Fibroblast of upper back skin (primary cell): ENCODE results near the gene CMSS1.

Experiments
- DNase-seq: peaks from one replicate; pipeline ENCODE4 v3.0.0-alpha.2; 2013

Gene CMSS1

GRCh38 chr3:99965077-99965476 lies 147.4 kb downstream of the CMSS1 start:
- DNase-seq = peak; percentile 49

GRCh38 chr3:99965681-99966408 lies 148.2 kb downstream of the CMSS1 start:
- DNase-seq = no peak

DNA sequence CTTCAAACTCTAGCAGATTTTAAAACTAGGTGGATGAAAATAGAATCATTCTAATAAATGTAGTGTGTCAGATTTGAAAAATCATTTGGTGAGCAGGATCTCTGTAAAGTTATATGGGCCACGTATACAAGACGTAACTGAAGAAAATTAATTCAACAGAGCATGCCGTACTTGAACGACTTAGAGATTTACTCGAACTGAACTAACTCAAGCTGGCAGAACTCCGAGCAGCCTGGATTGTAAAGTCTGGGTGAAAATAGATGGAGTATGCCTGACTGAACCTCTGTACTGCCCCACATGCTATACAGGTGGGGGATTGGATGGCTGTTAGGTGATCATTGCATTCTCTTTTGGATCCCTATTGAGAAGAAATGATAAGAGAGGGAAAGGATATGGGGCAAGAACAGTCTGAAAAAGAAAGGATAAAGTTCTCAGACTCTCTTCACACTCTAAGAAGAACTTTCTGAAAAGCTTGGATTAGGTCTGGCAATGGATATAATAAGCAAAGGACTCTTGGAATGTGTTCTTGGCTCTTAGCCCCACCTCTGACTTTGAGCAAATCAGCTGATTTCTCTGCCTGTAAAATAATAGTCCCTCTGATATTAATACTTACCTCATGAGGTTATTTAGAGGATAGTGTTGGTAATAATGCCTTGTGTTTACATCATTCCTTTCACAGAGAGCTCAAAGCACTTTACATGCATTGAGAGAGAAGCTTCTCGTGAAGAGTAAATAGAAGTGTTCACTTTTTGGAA lies 149.2 kb downstream of the CMSS1 start:
- peak; percentile 77 for DNase-seq

- DNase-seq = peak; percentile 73
Measured at GRCh38 chr3:99967796-99968195, 150.1 kb downstream of the CMSS1 start.

- DNase-seq = no peak
Measured at GRCh38 chr3:99969136-99969535, 151.5 kb downstream of the CMSS1 start.

GRCh38 chr3:99970198-99970597 lies 152.5 kb downstream of the CMSS1 start:
- DNase-seq = no peak

GRCh38 chr3:99971761-99972160 lies 154.1 kb downstream of the CMSS1 start:
- DNase-seq = no peak

DNA sequence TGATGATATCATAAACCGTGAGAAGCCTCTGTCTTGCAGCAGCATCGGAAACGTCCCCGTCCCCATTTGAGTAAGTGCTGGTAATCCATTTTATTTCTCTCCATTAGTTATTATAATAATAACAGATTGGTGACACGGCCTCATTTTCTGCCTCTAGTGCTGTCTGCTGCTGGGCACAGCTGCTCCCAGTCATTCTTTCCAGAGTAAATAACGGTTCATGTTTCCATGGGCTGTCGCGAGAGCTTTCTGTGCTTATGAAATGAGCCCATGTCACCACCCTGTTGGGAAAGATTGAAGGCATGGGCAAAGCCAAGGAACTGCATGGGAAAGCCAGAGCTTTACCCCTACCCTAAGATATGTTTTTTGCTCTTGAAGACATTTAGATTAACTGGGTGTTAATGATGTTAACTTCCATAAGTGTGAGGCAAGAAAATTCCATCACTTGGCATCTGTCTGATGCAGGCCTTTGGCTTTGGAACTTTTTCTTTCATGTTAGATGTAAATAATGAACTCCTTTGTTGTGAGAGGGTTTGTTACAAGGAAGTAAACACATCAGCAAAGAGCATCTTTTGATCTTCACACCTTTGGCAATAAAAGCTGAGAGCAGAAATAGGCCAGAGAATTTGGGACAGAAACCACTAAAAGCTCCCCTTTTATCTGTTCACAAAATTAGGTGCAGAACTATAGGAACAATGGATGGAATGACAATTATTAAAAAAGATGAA lies 154.9 kb downstream of the CMSS1 start:
- no peak for DNase-seq

- DNase-seq = no peak
Measured at GRCh38 chr3:99974989-99975388, 157.3 kb downstream of the CMSS1 start.

GRCh38 chr3:99976584-99976983 lies 158.9 kb downstream of the CMSS1 start:
- DNase-seq = no peak

DNA sequence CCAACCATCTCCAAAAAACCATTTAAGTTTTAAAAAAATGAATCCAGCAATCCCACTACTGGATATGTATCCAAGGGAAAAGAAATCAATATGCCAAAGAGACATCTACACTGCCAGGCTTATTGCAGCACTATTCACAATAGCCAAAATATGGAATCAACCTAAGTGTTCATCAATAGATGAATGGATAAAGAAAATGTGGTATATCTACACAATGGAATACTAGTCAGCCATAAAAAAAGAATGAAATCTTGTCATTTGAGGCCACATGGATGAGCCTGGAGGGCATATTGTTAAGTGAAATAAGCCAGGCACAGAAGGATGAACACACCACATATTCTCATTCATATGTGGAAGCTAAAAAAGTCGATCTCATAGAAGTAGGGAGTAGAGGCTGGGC lies 160.6 kb downstream of the CMSS1 start:
- DNase-seq = no peak

GRCh38 chr3:99980606-99981005 lies 162.9 kb downstream of the CMSS1 start:
- DNase-seq = no peak

DNA sequence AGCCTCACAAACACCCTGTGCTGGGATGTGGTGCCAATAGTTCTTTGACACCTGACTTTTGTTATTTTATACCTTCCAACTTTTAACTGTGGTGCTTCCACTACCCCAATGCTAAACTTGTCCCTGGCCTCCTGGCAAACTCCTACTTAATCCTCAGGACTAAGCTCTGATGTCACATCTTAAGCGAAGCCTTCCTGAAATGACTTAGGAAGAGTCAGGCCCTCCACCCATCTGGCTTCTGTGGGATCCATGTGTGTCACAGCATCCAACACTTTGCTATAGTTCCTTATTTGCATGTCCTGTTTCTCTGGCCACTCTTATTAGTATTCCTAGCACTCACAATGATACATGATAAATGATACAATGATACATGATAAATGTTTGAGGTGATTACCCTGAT lies 163.5 kb downstream of the CMSS1 start:
- no peak for DNase-seq

- no peak for DNase-seq
Measured at GRCh38 chr3:99982650-99983049, 165.0 kb downstream of the CMSS1 start.

DNA sequence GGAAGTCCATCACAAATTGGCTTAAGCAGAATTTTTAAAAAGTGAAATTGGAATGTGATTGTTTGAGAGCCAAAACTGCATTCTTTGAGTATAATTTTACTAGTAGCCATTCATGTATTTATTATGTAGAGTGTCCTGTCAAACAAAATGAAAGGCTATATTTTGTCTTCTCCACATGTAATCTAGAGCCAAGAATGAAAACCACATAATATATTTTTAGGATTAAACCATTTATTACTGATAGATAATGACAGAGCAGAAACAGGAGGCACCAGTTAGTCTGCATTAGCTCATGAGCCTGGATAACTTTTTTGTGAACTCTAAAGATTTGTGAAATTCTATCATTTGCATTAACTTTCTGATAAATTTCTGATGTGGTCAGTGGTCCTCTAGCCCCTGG lies 166.5 kb downstream of the CMSS1 start:
- peak; percentile 35 for DNase-seq

DNA sequence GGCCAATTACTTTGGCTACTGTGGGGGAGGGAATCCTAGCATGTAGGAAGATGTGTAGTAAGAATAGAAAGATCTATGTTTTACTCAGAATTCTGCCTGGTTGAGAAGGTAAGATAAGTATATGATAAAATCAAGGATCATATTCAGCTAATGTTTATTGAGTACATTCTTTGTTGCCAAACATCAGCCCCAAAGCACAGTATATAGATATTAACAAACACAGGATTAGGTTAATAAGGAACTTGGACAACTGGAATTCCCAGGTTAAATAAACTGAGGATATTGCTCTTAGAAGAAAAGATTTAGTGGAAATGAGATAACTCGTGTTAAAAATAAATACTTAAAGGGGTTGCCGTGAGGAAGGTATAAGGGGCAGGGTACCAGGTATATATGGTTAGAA lies 167.0 kb downstream of the CMSS1 start:
- DNase-seq = no peak

DNA sequence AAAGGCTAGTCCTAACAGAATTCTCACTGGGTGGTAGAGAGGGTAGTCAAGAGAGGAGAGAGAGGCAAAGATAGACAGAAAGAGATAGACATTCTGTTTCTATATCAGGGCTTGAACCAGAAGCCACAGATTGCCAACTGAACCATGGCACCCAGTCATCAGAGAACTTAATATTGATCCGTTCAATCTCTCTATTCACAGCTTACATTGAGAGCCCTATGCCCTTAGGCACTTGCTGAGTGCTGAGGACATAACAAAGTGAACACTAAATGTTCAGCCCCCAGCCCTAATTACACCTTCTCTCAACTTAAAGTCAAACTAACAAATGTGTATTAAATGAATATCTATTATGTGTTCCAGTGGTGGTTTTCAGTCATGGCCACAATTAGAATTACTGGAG lies 172.5 kb downstream of the CMSS1 start:
- DNase-seq = no peak

DNA sequence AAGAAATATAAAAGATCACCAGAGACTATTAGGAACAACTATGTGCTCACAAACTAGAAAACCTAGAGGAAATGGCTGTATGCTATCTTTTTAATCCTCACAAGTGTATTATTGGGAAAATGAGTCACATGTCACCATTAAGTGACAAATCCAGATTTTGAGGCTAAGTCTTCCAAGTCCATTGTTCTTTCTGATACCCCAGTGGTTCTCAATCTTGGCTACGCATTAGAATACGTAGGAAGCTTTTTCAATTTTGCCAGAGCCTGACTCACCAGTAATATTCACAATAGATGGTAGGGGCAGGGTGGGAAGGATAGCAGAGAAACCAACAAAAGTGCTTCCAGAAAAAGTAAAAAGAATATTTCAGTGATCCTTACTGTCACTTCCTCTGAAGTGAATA lies 179.6 kb downstream of the CMSS1 start:
- DNase-seq = no peak

- no peak for DNase-seq
Measured at GRCh38 chr3:99999536-99999935, 181.9 kb downstream of the CMSS1 start.

GRCh38 chr3:100001083-100001482 lies 183.4 kb downstream of the CMSS1 start:
- no peak for DNase-seq

GRCh38 chr3:100001526-100002270 lies 184.0 kb downstream of the CMSS1 start:
- DNase-seq = no peak

DNA sequence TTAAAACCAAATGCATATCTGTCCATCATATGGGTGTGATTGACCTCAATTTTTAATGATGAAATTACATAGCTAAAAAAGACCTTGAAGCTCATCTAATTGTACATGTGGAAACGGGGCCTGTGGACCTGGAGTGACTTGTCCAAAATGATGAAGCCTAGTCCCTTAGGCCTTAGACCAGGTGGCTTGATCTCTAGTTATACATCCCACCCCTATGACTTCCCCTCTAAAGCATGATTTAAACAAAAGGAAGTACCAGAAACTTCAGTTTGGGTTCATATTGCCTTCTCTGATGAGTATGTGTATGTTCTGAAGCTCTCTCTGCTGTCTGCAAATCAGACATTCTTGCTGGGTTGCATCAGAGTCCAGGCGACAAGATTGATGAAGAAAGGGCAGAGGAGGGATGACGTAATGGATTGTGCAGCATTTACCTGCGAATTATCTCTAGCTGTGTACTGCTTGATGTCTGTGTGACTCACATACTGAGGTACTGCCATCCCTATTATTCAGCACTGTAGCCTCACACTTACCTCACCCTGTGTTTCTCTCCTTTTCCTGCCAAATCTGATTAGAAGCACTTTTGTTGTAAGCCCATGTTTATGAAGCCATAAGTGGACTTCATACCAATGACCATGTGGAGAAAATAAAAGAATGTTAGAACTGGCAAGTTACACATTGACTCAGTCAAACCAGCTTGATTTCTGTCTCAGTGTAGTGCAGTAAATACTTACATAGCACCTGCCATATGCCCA lies 185.1 kb downstream of the CMSS1 start:
- peak; percentile 94 for DNase-seq
